Mesothelial cell of epicardium (in vitro differentiated cells): ENCODE results near the gene CARTPT. TPM values are rescaled to one million over a fixed set of nuclear protein-coding genes. Genes with fewer than 3 reads are reported as not detected.

Source experiments
- DNase-seq, 2 experiments: peaks; one replicate each; pipeline ENCODE4 v3.0.0; 2021; ENCODE audit warnings: low spot score in 2 of 2; ENCODE audit not compliant: unreplicated experiment in 2 of 2
- H3K27ac Mint-ChIP-seq: 2 replicates; pipeline ENCODE4 v1.8.0; 2021; ENCODE audit warnings: mixed read lengths
- H3K27me3 Mint-ChIP-seq: 2 replicates; pipeline ENCODE4 v1.8.0; 2021; ENCODE audit warnings: low read depth, mixed read lengths
- H3K36me3 Mint-ChIP-seq: 2 replicates; pipeline ENCODE4 v1.8.0; 2021; ENCODE audit warnings: mixed read lengths
- H3K4me1 Mint-ChIP-seq: 2 replicates; pipeline ENCODE4 v1.8.0; 2021; ENCODE audit warnings: mixed read lengths
- H3K4me3 Mint-ChIP-seq: 2 replicates; pipeline ENCODE4 v1.8.0; 2021; ENCODE audit warnings: mild to moderate bottlenecking, moderate library complexity, mixed read lengths
- H3K9me3 Mint-ChIP-seq: 2 replicates; pipeline ENCODE4 v1.8.0; 2021; ENCODE audit warnings: mixed read lengths
- CTCF ChIP-seq: fragments of 200-600 bp; sonication (generic); IDR thresholded peaks from one replicate; pipeline ENCODE4 v1.5.0; 2021; ENCODE audit warnings: antibody characterized with exemption; ENCODE audit not compliant: unreplicated experiment
- total RNA-seq: library from RNA; stranded (reverse); gene quantifications from 3 replicates; pipeline ENCODE4 v1.2.1, GENCODE V29; 2021

The CARTPT gene
- total RNA-seq, 1 donor from 2014 or later: not detected

- peaks cover 60% of the 10 kb centered on the region for H3K27me3 Mint-ChIP-seq
- H3K4me3 Mint-ChIP-seq: no peak overlapping the region
- no peaks in the 10 kb centered on the region for H3K36me3 Mint-ChIP-seq
- H3K27ac Mint-ChIP-seq: no peak overlapping the region
- no peak for TF ChIP-seq CTCF
- H3K9me3 Mint-ChIP-seq: peaks cover 28% of the 10 kb centered on the region
- no peak for DNase-seq
- H3K4me1 Mint-ChIP-seq: no peaks in the 10 kb centered on the region
Measured at GRCh38 chr5:71684309-71684708, 34.8 kb upstream of the CARTPT start.

- H3K27me3 Mint-ChIP-seq: peaks cover 20% of the 10 kb centered on the region
- peak overlapping the region; percentile 4 for H3K4me3 Mint-ChIP-seq
- H3K4me1 Mint-ChIP-seq: peaks cover 11% of the 10 kb centered on the region
- peak overlapping the region; percentile 22 for H3K27ac Mint-ChIP-seq
- no peaks in the 10 kb centered on the region for H3K9me3 Mint-ChIP-seq
- no peak for TF ChIP-seq CTCF
- DNase-seq: no peak
- H3K36me3 Mint-ChIP-seq: no peaks in the 10 kb centered on the region
Measured at GRCh38 chr5:71693828-71694427, 25.1 kb upstream of the CARTPT start.

- Mint-ChIP-seq H3K36me3 (no peaks in the 10 kb centered on the region), H3K4me3 (no peak overlapping the region), H3K4me1 (peaks cover 11% of the 10 kb centered on the region), H3K27me3 (peaks cover 14% of the 10 kb centered on the region), H3K9me3 (no peaks in the 10 kb centered on the region), H3K27ac (no peak overlapping the region)
- no peak for TF ChIP-seq CTCF
- DNase-seq: no peak
Measured at GRCh38 chr5:71695071-71695470, 24.0 kb upstream of the CARTPT start.

GRCh38 chr5:71695595-71695994 is 23.5 kb upstream of the CARTPT start:
- no peaks in the 10 kb centered on the region for H3K36me3 Mint-ChIP-seq
- H3K9me3 Mint-ChIP-seq: no peaks in the 10 kb centered on the region
- no peak for TF ChIP-seq CTCF
- peaks cover 12% of the 10 kb centered on the region for H3K27me3 Mint-ChIP-seq
- H3K4me3 Mint-ChIP-seq: no peak overlapping the region
- peaks cover 11% of the 10 kb centered on the region for H3K4me1 Mint-ChIP-seq
- H3K27ac Mint-ChIP-seq: no peak overlapping the region
- no peak for DNase-seq

GRCh38 chr5:71697967-71698366 is 21.1 kb upstream of the CARTPT start:
- Mint-ChIP-seq H3K36me3 (no peaks in the 10 kb centered on the region), H3K27ac (no peak overlapping the region), H3K4me3 (no peak overlapping the region), H3K4me1 (peaks cover 11% of the 10 kb centered on the region), H3K27me3 (peaks cover 19% of the 10 kb centered on the region), H3K9me3 (no peaks in the 10 kb centered on the region)
- DNase-seq: no peak
- TF ChIP-seq CTCF: peak; percentile 60

GRCh38 chr5:71699233-71699632 is 19.8 kb upstream of the CARTPT start:
- no peak overlapping the region for H3K4me3 Mint-ChIP-seq
- no peaks in the 10 kb centered on the region for H3K36me3 Mint-ChIP-seq
- H3K9me3 Mint-ChIP-seq: no peaks in the 10 kb centered on the region
- peaks cover 21% of the 10 kb centered on the region for H3K27me3 Mint-ChIP-seq
- peaks cover 5% of the 10 kb centered on the region for H3K4me1 Mint-ChIP-seq
- H3K27ac Mint-ChIP-seq: no peak overlapping the region
- TF ChIP-seq CTCF: no peak
- DNase-seq: no peak
